ENCODE measurements around the gene MBTPS2. TPM values are rescaled to one million over a fixed set of nuclear protein-coding genes. Genes with fewer than 3 reads are reported as not detected.

MBTPS2 gene
- total and polyA plus RNA-seq, 9 of the 15 experiments (the other 6 are each of a cell fraction or from before 2014, with no cell fraction given) = 2.3 to 18.7 (median 4.0) TPM

DNA sequence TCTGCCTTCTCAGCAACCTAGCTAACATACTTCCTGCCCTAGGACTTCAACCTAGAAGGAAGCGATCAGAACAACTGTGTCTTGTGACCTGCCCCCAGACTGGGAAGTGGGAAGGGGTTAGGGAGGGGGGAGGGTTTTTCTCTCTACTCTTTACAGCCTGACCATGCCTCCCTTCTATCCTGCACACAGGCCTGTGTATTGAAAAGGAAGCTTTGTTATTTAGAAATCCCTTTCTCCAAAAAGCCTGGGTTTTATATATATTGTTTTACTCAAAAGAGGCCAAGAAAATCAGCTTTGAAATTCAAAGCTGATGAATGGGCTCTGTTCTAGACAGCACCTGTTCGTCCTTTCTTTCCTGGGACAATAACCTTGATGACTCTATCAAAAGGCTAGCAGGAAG lies 65.9 kb downstream of the MBTPS2 start:
- Histone ChIP-seq H3K4me1 (replicated peaks in 1 of 2; ENCODE audit: control insufficient read depth in 2 of 2, insufficient read depth in 2 of 2, low read length in 2 of 2) (no peaks in the 10 kb centered on the region), H3K27ac (ENCODE audit: extremely low read depth, low read depth, low read length) (no peak overlapping the region), H3K36me3 (ENCODE audit: control insufficient read depth, insufficient read depth, low read length) (no peaks in the 10 kb centered on the region), H3K9me1 (ENCODE audit: control insufficient read depth, insufficient read depth, low read length) (no peaks in the 10 kb centered on the region), H2AFZ (ENCODE audit: low read depth, low read length) (no peak overlapping the region), H3K4me3 (no peak overlapping the region), H3K9ac (ENCODE audit: insufficient read depth in 1 of 2, low read depth in 2 of 2, low read length in 2 of 2) (no peak overlapping the region), H3K9me3 (replicated peaks; ENCODE audit: control insufficient read depth, insufficient read depth, low read depth, low read length) (no peaks in the 10 kb centered on the region), H3K4me2 (ENCODE audit: insufficient read depth, low read length) (no peak overlapping the region), H3K27me3 (ENCODE audit: control insufficient read depth in 2 of 2, insufficient read depth in 2 of 2, low read length in 2 of 2) (no peaks in the 10 kb centered on the region), H3K79me2 (ENCODE audit: control insufficient read depth, insufficient read depth, low read length) (no peaks in the 10 kb centered on the region), H4K20me1 (replicated peaks; ENCODE audit: control insufficient read depth, insufficient read depth, low read length) (no peaks in the 10 kb centered on the region)
- POLR2A ChIA-PET = no interaction called here
- WGBS (ENCODE audit: insufficient coverage, low coverage, missing lambda C conversion rate) = 10% methylated on average over 2 of the region's 2 CpGs
- CTCF ChIA-PET (ENCODE audit: low intra/inter-chr PET ratio) = no interaction called here
- intact Hi-C loops (cut with micrococcal nuclease) = no loop called here
- BruUV-seq (replicated peaks) = no TSS peak
- TF ChIP-seq CEBPG (CRISPR knock-in tag; IDR thresholded peaks at IDR 0.05) = no peak
- no peak for TF ChIP-seq CEBPG (tag; conservative IDR thresholded peaks at IDR 0.05 in 1 of 2, IDR thresholded peaks at IDR 0.05 in 1 of 2)
- TF ChIP-seq, protein P1, sequence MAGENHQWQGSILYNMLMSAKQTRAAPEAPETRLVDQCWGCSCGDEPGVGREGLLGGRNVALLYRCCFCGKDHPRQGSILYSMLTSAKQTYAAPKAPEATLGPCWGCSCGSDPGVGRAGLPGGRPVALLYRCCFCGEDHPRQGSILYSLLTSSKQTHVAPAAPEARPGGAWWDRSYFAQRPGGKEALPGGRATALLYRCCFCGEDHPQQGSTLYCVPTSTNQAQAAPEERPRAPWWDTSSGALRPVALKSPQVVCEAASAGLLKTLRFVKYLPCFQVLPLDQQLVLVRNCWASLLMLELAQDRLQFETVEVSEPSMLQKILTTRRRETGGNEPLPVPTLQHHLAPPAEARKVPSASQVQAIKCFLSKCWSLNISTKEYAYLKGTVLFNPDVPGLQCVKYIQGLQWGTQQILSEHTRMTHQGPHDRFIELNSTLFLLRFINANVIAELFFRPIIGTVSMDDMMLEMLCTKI (IDR thresholded peaks at IDR 0.05; ENCODE audit: partially characterized antibody) = no peak
- TF ChIP-seq U2AF2 (optimal IDR thresholded peaks at IDR 0.05; ENCODE audit: low read depth, low read length) = no peak
- TF ChIP-seq ZNF717 (CRISPR knock-in tag; IDR thresholded peaks at IDR 0.05) = no peak
- no peak for TF ChIP-seq CREM (IDR thresholded peaks at IDR 0.05; ENCODE audit: low read depth)
- no peak for TF ChIP-seq TAF7 (tag; IDR thresholded peaks at IDR 0.05)
- TF ChIP-seq GTF2E2 (tag; IDR thresholded peaks at IDR 0.05) = no peak
- TF ChIP-seq GTF2A2 (tag; IDR thresholded peaks at IDR 0.05) = no peak
- TF ChIP-seq GATA2 (CRISPR knock-in tag; IDR thresholded peaks at IDR 0.05) = no peak
- TF ChIP-seq ZNF79 (CRISPR knock-in tag; IDR thresholded peaks at IDR 0.05; ENCODE audit: low read depth) = no peak
- no peak for TF ChIP-seq TAF9B (IDR thresholded peaks at IDR 0.05; ENCODE audit: partially characterized antibody)
- TF ChIP-seq, protein P2, sequence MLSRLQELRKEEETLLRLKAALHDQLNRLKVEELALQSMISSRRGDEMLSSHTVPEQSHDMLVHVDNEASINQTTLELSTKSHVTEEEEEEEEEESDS (CRISPR knock-in tag; IDR thresholded peaks at IDR 0.05) = no peak
- TF ChIP-seq ZNF134 (CRISPR knock-in tag; conservative IDR thresholded peaks at IDR 0.05) = no peak
- no peak for TF ChIP-seq RBM39 (optimal IDR thresholded peaks at IDR 0.05; ENCODE audit: low read depth, low read length)
- DNase-seq (ENCODE audit: extremely low read depth in 1 of 4, low spot score in 3 of 4) (no peak), FAIRE-seq (no peak), ATAC-seq (no peak)
- in situ Hi-C loops (cut with MboI) = no loop called here

Data from K562 (cell line).